PC-9 (cell line): ENCODE data around the gene GMEB2. TPM values are rescaled to one million over a fixed set of nuclear protein-coding genes. Genes with fewer than 3 reads are reported as not detected.
"Not testable (repeated sequence)": the region's sequence is repeated elsewhere in the genome, so short reads cannot be mapped to it uniquely, and the experiment has no call there.

Source experiments
- BruUV-seq: library from RNA; stranded (reverse); fragments of 400-500 nt; replicated peaks from 2 replicates; lab custom pipeline; 2021; lab: Mats Ljungman, UMichigan
- CTCF ChIA-PET: fragments of 300-600 bp; sonication (Branson Sonifier 250); formaldehyde crosslinking; loops from one replicate; lab custom pipeline; 2022; ENCODE audit warnings: antibody characterized with exemption; lab: Charles Lee
- POLR2A ChIA-PET: fragments of 300-600 bp; sonication (Branson Sonifier 250); formaldehyde crosslinking; loops from one replicate; lab custom pipeline; 2022; ENCODE audit warnings: antibody characterized with exemption; ENCODE audit not compliant: unreplicated experiment; lab: Charles Lee
- DNase-seq, 2 experiments: peaks; one replicate each; pipeline versions ENCODE4 v3.0.0 to v3.0.0-alpha.2; 2015 to 2022; ENCODE audit warnings: mixed read lengths in 1 of 2
- H2AFZ ChIP-seq: fragments of 200-600 bp; sonication (generic); 2 replicates; pipeline ENCODE4 v1.8.1; 2017; ENCODE audit warnings: antibody characterized with exemption
- H3F3A ChIP-seq: fragments of 200-600 bp; sonication (generic); 2 replicates; pipeline ENCODE4 v1.8.1; 2017; ENCODE audit warnings: antibody characterized with exemption, mild to moderate bottlenecking, low read depth; ENCODE audit not compliant: insufficient read depth
- H3K27ac ChIP-seq: fragments of 200-600 bp; sonication (generic); 2 replicates; pipeline ENCODE4 v1.6.1; 2016; ENCODE audit warnings: mixed run types
- H3K27me3 ChIP-seq: fragments of 200-600 bp; sonication (generic); 2 replicates; pipeline ENCODE4 v1.6.1; 2016; ENCODE audit warnings: low read depth, mixed run types; ENCODE audit not compliant: insufficient read depth
- H3K36me3 ChIP-seq: fragments of 200-600 bp; sonication (generic); 2 replicates; pipeline ENCODE4 v1.6.1; 2016; ENCODE audit warnings: low read depth, mixed run types
- H3K4me1 ChIP-seq: fragments of 200-600 bp; sonication (generic); replicated peaks from 2 replicates; pipeline ENCODE4 v1.6.1; 2016; ENCODE audit warnings: mixed run types; ENCODE audit not compliant: insufficient read depth
- H3K4me2 ChIP-seq: fragments of 200-600 bp; sonication (generic); 2 replicates; pipeline ENCODE4 v1.6.1; 2017; ENCODE audit warnings: mixed run types
- H3K4me3 ChIP-seq: fragments of 200-600 bp; sonication (generic); 2 replicates; pipeline ENCODE4 v1.6.1; 2016; ENCODE audit warnings: mixed run types
- H3K79me2 ChIP-seq: fragments of 200-600 bp; sonication (generic); 2 replicates; pipeline ENCODE4 v1.6.1; 2017; ENCODE audit warnings: low read depth, mixed run types
- H3K9me2 ChIP-seq: fragments of 200-600 bp; sonication (generic); 2 replicates; pipeline ENCODE4 v1.8.1; 2017; ENCODE audit warnings: mild to moderate bottlenecking; ENCODE audit not compliant: insufficient read depth
- H3K9me3 ChIP-seq: fragments of 200-600 bp; sonication (generic); 2 replicates; pipeline ENCODE4 v1.8.1; 2016; ENCODE audit warnings: low read depth; ENCODE audit not compliant: insufficient read depth
- H4K20me1 ChIP-seq: fragments of 200-600 bp; sonication (generic); 2 replicates; pipeline ENCODE4 v1.8.1; 2017; ENCODE audit not compliant: insufficient read depth
- CTCF ChIP-seq: fragments of 200-600 bp; sonication (generic); conservative IDR thresholded peaks from 2 replicates; pipeline ENCODE4 v1.6.1; 2017; ENCODE audit warnings: mixed run types, antibody characterized with exemption, mild to moderate bottlenecking, moderate library complexity
- EZH2 ChIP-seq: fragments of 200-600 bp; sonication (generic); IDR thresholded peaks from 2 replicates; pipeline ENCODE4 v1.8.0; 2017; ENCODE audit warnings: antibody characterized with exemption, low read depth
- intact Hi-C: fragments of 100-400 bp; cut with micrococcal nuclease; formaldehyde crosslinking; loops from one replicate; pipeline ENCODE4 v1.10.0; 2022; ENCODE audit not compliant: unreplicated experiment
- total RNA-seq: library from RNA; stranded (reverse); gene quantifications from 2 replicates; pipeline ENCODE4 v1.2.3, GENCODE V29; 2021

The GMEB2 gene
- total RNA-seq, 1 experiment from 2014 or later: 19.3 TPM

- TF ChIP-seq EZH2: no peak
- no peak for TF ChIP-seq CTCF
- H4K20me1 ChIP-seq: no peaks in the 10 kb centered on the region
- peak overlapping the region; percentile 100 for H3K4me2 ChIP-seq
- peaks cover 16% of the 10 kb centered on the region for H3K4me1 ChIP-seq
- ChIA-PET CTCF (interaction anchor here (0.6 to 2.3 kb wide), 8 partner anchors 17 to 780 kb away, joined by 3 to 43 read pairs (median 6); partner anchors contain the start of genes HELZ2, PTK6, RTEL1 and TCFL5), POLR2A (interaction anchor here (0.6 to 2.0 kb wide), 16 partner anchors 14 to 424 kb away, joined by 3 to 38 read pairs (median 6); partner anchors contain the start of genes GMEB2, HELZ2, PRPF6 and TPD52L2)
- peak overlapping the region; percentile 81 for H2AFZ ChIP-seq
- no peaks in the 10 kb centered on the region for H3K27me3 ChIP-seq
- H3F3A ChIP-seq: peaks cover 7% of the 10 kb centered on the region; the same call in 1 of the 2 replicates
- no peaks in the 10 kb centered on the region for H3K9me3 ChIP-seq
- H3K4me3 ChIP-seq: peak overlapping the region; percentile 92
- H3K27ac ChIP-seq: peak overlapping the region; percentile 21
- BruUV-seq: TSS peak; percentile 58
- peak in 1 of 2 experiments; percentile 53 for DNase-seq
- no peaks in the 10 kb centered on the region for H3K79me2 ChIP-seq
- no peaks in the 10 kb centered on the region for H3K9me2 ChIP-seq
- intact Hi-C loops: loop anchor here (1.0 to 5.0 kb wide), 2 partner anchors 89 to 103 kb away; partner anchors contain the start of gene FNDC11
- no peaks in the 10 kb centered on the region for H3K36me3 ChIP-seq
Observed at GRCh38 chr20:63641146-63641791, 14.4 kb upstream of the GMEB2 start.

GRCh38 chr20:63640686-63641085, 13.8 kb upstream of the GMEB2 start:
- H3K4me1 ChIP-seq: peaks cover 16% of the 10 kb centered on the region
- H4K20me1 ChIP-seq, H3K79me2 ChIP-seq, H3K36me3 ChIP-seq, BruUV-seq, H3K27ac ChIP-seq, H3K9me2 ChIP-seq, H3K9me3 ChIP-seq, H2AFZ ChIP-seq, H3K27me3 ChIP-seq: not testable (repeated sequence)
- intact Hi-C loops: loop anchor here (1.0 to 5.0 kb wide), 2 partner anchors 88 to 102 kb away; partner anchors contain the start of gene FNDC11
- ChIA-PET POLR2A (interaction anchor here (0.6 kb wide), 1 partner anchor 88 kb away, joined by 5 read pairs; no protein-coding TSS in a partner anchor), CTCF (interaction anchor here (1.6 to 2.3 kb wide), 3 partner anchors 100 to 779 kb away, joined by 3 to 43 read pairs (median 18); partner anchors contain the start of genes PTK6 and TCFL5)
- H3K4me2 ChIP-seq: peak overlapping the region; percentile 100
- peak in 1 of 2 experiments; percentile 6 for DNase-seq
- H3K4me3 ChIP-seq: peak overlapping the region; percentile 34; the same call in 1 of the 2 replicates
- peaks cover 12% of the 10 kb centered on the region; the same call in 1 of the 2 replicates for H3F3A ChIP-seq

DNA sequence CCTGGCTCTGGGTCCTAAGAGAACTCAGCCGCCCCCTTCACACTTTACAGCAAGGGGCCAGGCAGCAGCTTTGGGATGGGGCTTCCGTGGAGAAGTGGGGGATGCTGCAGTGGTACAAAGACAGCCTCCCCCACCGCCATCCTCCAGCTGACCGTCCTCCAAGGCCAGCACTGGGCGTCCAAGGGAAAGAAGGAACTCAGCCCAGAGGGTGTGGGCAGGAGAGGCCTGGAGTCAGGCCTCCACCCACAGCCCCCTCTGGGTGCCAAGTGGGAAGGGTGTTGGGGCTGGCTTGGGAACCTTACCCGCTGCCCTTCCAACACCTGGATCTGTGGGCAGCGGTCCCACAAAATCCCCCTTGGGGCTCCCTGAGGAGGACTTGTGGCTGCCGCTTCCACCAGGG, 13.2 kb upstream of the GMEB2 start:
- ChIA-PET CTCF (no interaction called here), POLR2A (no interaction called here)

More for the DNA sequence above, 13.2 kb upstream of the GMEB2 start:
- Histone ChIP-seq H3K4me1 (peaks cover 16% of the 10 kb centered on the region), H3F3A (peaks cover 16% of the 10 kb centered on the region; the same call in 1 of the 2 replicates), H3K27ac (no peak overlapping the region), H3K9me2 (no peaks in the 10 kb centered on the region), H4K20me1 (no peaks in the 10 kb centered on the region), H2AFZ (no peak overlapping the region), H3K4me3 (peak overlapping the region; percentile 34; the same call in 1 of the 2 replicates), H3K9me3 (no peaks in the 10 kb centered on the region), H3K4me2 (peak overlapping the region; percentile 100), H3K79me2 (no peaks in the 10 kb centered on the region), H3K36me3 (no peaks in the 10 kb centered on the region), H3K27me3 (no peaks in the 10 kb centered on the region)
- intact Hi-C loops: loop anchor here (5.0 kb wide), 1 partner anchor 88 kb away; the partner anchor contains the start of gene FNDC11
- peak in 1 of 2 experiments; percentile 31 for DNase-seq
- TF ChIP-seq EZH2: no peak
- TF ChIP-seq CTCF: no peak
- BruUV-seq: no TSS peak
